A549 (cell line): ENCODE data around the gene GCNT2. TPM values are rescaled to one million over a fixed set of nuclear protein-coding genes. Genes with fewer than 3 reads are reported as not detected.

Source experiments
- ATAC-seq, 2 experiments: fragments of 200-7000 bp in 1 of 2; fragments of >200 bp in 1 of 2; cut with Nextera tagmentation in 1 of 2; cut with Tn5 transposase in 1 of 2; 3 replicates each; pipeline versions ENCODE4 v1.8.0 to v1.9.1; 2018 to 2020; ENCODE audit warnings: mild to moderate bottlenecking in 1 of 2, moderate library complexity in 1 of 2
- CTCF ChIA-PET: fragments of 300-600 bp; sonication (Branson Sonifier 250); formaldehyde crosslinking; extraction: SDS; loops from one replicate; lab custom pipeline; 2021; ENCODE audit warnings: antibody characterized with exemption, inconsistent platforms; lab: Yijun Ruan, JAX
- POLR2A ChIA-PET: fragments of 350-600 bp; formaldehyde crosslinking; extraction: SDS; loops from one replicate; lab custom pipeline; 2021; ENCODE audit warnings: antibody characterized with exemption, inconsistent platforms; lab: Yijun Ruan, JAX
- DNase-seq, 2 experiments: peaks; one replicate each; pipeline versions ENCODE4 v3.0.0 to v3.0.0-alpha.2; 2011 to 2016; ENCODE audit warnings: low read depth in 1 of 2, low spot score in 1 of 2
- FAIRE-seq: peaks from 2 replicates; lab custom pipeline; 2011; peaks lifted over from hg19 to GRCh38; lab: Jason Lieb, UNC
- H3K27ac ChIP-seq, 2 experiments: fragments of >200 bp; sonication (Bioruptor Twin); formaldehyde crosslinking; 3 replicates each; pipeline ENCODE4 v1.5.1; 2016 to 2017
- H3K4me1 ChIP-seq: fragments of >200 bp; sonication (Bioruptor Twin); formaldehyde crosslinking; 3 replicates; pipeline ENCODE4 v1.6.1; 2016
- H3K4me2 ChIP-seq: fragments of >200 bp; sonication (Bioruptor Twin); formaldehyde crosslinking; 3 replicates; pipeline ENCODE4 v1.6.1; 2016
- H3K4me3 ChIP-seq: fragments of >200 bp; sonication (Bioruptor Twin); formaldehyde crosslinking; 3 replicates; pipeline ENCODE4 v1.5.1; 2016
- H3K9me3 ChIP-seq: fragments of >200 bp; sonication (Bioruptor Twin); formaldehyde crosslinking; 3 replicates; pipeline ENCODE4 v1.6.1; 2016
- CBX8 ChIP-seq: fragments of 200-600 bp; sonication (generic); IDR thresholded peaks from 2 replicates; pipeline ENCODE4 v1.6.1; 2016
- CHD2 ChIP-seq: fragments of 150-350 bp; IDR thresholded peaks from 2 replicates; pipeline ENCODE4 v1.6.1; 2014; ENCODE audit warnings: low read length; ENCODE audit not compliant: partially characterized antibody
- EHF ChIP-seq: fragments of 250-450 bp; sonication (Bioruptor Pico); IDR thresholded peaks from 2 replicates; pipeline ENCODE4 v1.5.0; 2020; ENCODE audit warnings: mild to moderate bottlenecking
- EHMT2 ChIP-seq: fragments of 200-600 bp; sonication (generic); IDR thresholded peaks from 2 replicates; pipeline ENCODE4 v1.6.1; 2016; ENCODE audit warnings: antibody characterized with exemption, low read depth, mild to moderate bottlenecking, moderate library complexity
- EP300 ChIP-seq, 2 experiments: fragments of >200 bp; sonication (Bioruptor Twin); formaldehyde crosslinking; IDR thresholded peaks; 2 replicates in 1 of 2; 3 replicates in 1 of 2; pipeline ENCODE4 v1.6.1; 2016 to 2017
- FOSB ChIP-seq: fragments of 250-450 bp; sonication (Bioruptor Pico); IDR thresholded peaks from 2 replicates; pipeline ENCODE4 v1.5.0; 2020; ENCODE audit warnings: mild to moderate bottlenecking, moderate library complexity
- GATA3 ChIP-seq: IDR thresholded peaks from 2 replicates; pipeline ENCODE4 v1.6.1; 2012; ENCODE audit warnings: borderline replicate concordance
- HOXB13 ChIP-seq: fragments of 250-450 bp; sonication (Bioruptor Pico); IDR thresholded peaks from 2 replicates; pipeline ENCODE4 v1.5.0; 2020; ENCODE audit warnings: low read depth, mild to moderate bottlenecking, moderate library complexity
- JUN ChIP-seq, 2 experiments: fragments of >200 bp; sonication (Bioruptor Twin); formaldehyde crosslinking; IDR thresholded peaks; 2 replicates in 1 of 2; 3 replicates in 1 of 2; pipeline ENCODE4 v1.6.1; 2016 to 2017
- NFE2L2 ChIP-seq: fragments of 150-350 bp; conservative IDR thresholded peaks from 2 replicates; pipeline ENCODE4 v1.6.1; 2014; ENCODE audit warnings: low read length
- POLR2A ChIP-seq: IDR thresholded peaks from 2 replicates; pipeline ENCODE4 v1.6.1; 2012; ENCODE audit warnings: mild to moderate bottlenecking, low read length
- RAD21 ChIP-seq, 2 experiments: fragments of >200 bp in 1 of 2; sonication (Bioruptor Twin) in 1 of 2; formaldehyde crosslinking in 1 of 2; IDR thresholded peaks in 1 of 2; conservative IDR thresholded peaks in 1 of 2; 2 replicates in 1 of 2; 3 replicates in 1 of 2; pipeline ENCODE4 v1.6.1; 2012 to 2018; ENCODE audit warnings: inconsistent platforms in 1 of 2
- RARB ChIP-seq: fragments of 250-450 bp; sonication (Bioruptor Pico); IDR thresholded peaks from 2 replicates; pipeline ENCODE4 v1.8.0; 2021; ENCODE audit warnings: mild to moderate bottlenecking, moderate library complexity
- RCOR1 ChIP-seq: fragments of 150-350 bp; IDR thresholded peaks from 2 replicates; pipeline ENCODE4 v1.6.1; 2014; ENCODE audit warnings: antibody characterized with exemption, low read length, low read depth
- RNF2 ChIP-seq: fragments of 200-600 bp; sonication (generic); IDR thresholded peaks from 2 replicates; pipeline ENCODE4 v1.6.1; 2016; ENCODE audit warnings: low read depth, mild to moderate bottlenecking, antibody characterized with exemption, moderate library complexity, borderline replicate concordance
- SMC3 ChIP-seq: fragments of >200 bp; sonication (Bioruptor Twin); formaldehyde crosslinking; IDR thresholded peaks from 3 replicates; pipeline ENCODE4 v1.6.1; 2018; ENCODE audit warnings: inconsistent platforms
- ZSCAN20 ChIP-seq: fragments of 250-450 bp; sonication (Bioruptor Pico); IDR thresholded peaks from 2 replicates; pipeline ENCODE4 v1.8.0; 2022; ENCODE audit warnings: mild to moderate bottlenecking, moderate library complexity
- WGBS: methylation state at CpG from one replicate; pipeline ENCODE4 v1.1.6; 2017; ENCODE audit errors: missing lambda C conversion rate; 5-methylcytosine and 5-hydroxymethylcytosine counted together
- polyA plus RNA-seq, 4 experiments: library from polyadenylated mRNA; depleted of rRNA in 3 of 4; stranded (reverse); fragments of >200 nt; fragmentation: RNase III in 1 of 4; extraction: RNeasy Plus Mini Kit Qiagen cat#74134 plus additional on column Dnase treatment in 1 of 4; gene quantifications; 2 replicates in 3 of 4; 3 replicates in 1 of 4; pipeline ENCODE4 v1.2.3, GENCODE V29; 2011 to 2017
- TF ChIP-seq, protein P1 (sequence below): fragments of >200 bp; sonication (Bioruptor Twin); formaldehyde crosslinking; IDR thresholded peaks from 3 replicates; pipeline ENCODE4 v1.6.1; 2016
- TF ChIP-seq, protein P2 (sequence below): IDR thresholded peaks from 2 replicates; pipeline ENCODE4 v1.6.1; 2012
- TF ChIP-seq, protein P3 (sequence below): fragments of 450-650 bp; IDR thresholded peaks from 2 replicates; pipeline ENCODE4 v1.6.1; 2014; ENCODE audit warnings: antibody characterized with exemption
- TF ChIP-seq, protein P4 (sequence below): IDR thresholded peaks from 2 replicates; pipeline ENCODE4 v1.6.1; 2012; ENCODE audit warnings: low read depth, borderline replicate concordance
- TF ChIP-seq, protein P5 (sequence below): fragments of 250-450 bp; sonication (Bioruptor Pico); IDR thresholded peaks from 2 replicates; pipeline ENCODE4 v1.5.0; 2020; ENCODE audit warnings: low read depth, mild to moderate bottlenecking, moderate library complexity
- TF ChIP-seq, protein P6 (sequence below): IDR thresholded peaks from 2 replicates; pipeline ENCODE4 v1.6.1; 2012

The GCNT2 gene
- polyA plus RNA-seq, 2 of the 4 experiments (the other 2 are of a cell fraction), result 19.4 to 24.3 TPM

DNA sequence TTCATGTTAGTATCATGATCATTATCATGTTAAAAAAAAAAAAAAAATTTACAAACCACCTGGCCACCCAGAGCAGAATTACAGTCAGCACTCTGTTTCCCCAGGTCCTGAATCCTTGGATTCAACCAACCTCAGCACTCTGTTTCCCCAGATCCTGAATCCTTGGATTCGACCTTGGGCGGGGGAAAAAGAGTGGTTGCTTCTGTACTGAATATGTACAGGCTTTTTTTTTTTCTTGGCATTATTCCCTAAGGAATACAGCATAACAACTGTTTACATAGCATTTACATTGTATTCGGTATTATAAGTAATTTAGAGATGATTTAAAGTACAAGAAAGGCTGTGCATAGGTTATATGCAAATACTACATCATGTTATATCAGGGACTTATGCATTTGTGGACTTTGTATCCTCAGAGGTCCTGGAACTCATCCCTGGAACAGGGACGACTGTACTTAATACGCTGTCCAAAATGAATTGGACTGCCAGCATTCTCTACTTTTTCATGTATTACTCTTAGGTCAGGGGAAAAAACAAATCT is 31.2 kb downstream of the GCNT2 start:
- H3K27ac ChIP-seq, result no peak overlapping the region
- TF ChIP-seq GATA3 (no peak), EP300 (IDR thresholded peaks at IDR 0.05) (no peak), RCOR1 (no peak), HOXB13 (CRISPR knock-in tag) (no peak), RNF2 (no peak), EHF (CRISPR knock-in tag) (no peak), JUN (IDR thresholded peaks at IDR 0.05) (no peak)
- TF ChIP-seq, protein P1, sequence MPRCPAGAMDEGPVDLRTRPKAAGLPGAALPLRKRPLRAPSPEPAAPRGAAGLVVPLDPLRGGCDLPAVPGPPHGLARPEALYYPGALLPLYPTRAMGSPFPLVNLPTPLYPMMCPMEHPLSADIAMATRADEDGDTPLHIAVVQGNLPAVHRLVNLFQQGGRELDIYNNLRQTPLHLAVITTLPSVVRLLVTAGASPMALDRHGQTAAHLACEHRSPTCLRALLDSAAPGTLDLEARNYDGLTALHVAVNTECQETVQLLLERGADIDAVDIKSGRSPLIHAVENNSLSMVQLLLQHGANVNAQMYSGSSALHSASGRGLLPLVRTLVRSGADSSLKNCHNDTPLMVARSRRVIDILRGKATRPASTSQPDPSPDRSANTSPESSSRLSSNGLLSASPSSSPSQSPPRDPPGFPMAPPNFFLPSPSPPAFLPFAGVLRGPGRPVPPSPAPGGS, result no peak
- TF ChIP-seq, protein P2, sequence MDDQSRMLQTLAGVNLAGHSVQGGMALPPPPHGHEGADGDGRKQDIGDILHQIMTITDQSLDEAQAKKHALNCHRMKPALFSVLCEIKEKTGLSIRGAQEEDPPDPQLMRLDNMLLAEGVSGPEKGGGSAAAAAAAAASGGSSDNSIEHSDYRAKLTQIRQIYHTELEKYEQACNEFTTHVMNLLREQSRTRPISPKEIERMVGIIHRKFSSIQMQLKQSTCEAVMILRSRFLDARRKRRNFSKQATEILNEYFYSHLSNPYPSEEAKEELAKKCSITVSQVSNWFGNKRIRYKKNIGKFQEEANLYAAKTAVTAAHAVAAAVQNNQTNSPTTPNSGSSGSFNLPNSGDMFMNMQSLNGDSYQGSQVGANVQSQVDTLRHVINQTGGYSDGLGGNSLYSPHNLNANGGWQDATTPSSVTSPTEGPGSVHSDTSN, result no peak
- ATAC-seq, result no peak
- CTCF ChIA-PET, result no interaction called here
- 89% methylated on average over 5 of the region's 5 CpGs for whole genome bisulfite sequencing
- no peak overlapping the region for H3K4me3 ChIP-seq
- H3K4me1 ChIP-seq, result peaks cover 3% of the 10 kb centered on the region; the same call in 1 of the 3 replicates
- no peak for DNase-seq
- POLR2A ChIA-PET, result no interaction called here
- no peaks in the 10 kb centered on the region for H3K9me3 ChIP-seq
- H3K4me2 ChIP-seq, result no peak overlapping the region
- no peak for FAIRE-seq

DNA sequence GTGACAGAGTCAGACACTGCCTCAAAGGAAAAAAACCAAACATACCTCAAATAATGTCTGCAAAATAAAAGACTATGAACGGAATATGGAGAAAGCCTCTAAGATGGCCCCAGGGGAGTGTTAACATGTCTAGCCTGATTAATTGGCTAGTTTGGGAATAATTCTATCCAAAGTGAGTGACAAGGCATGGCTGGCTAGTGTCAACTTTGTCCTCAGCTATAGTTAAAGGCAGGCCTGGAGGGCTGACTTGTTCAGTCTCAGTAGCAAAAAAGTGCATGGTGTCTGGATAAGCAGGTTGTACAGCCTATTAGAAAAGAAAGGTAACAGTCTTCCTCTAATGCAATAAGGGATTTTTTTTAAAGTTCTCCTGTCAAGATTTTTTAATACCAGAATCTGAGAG is 32.7 kb downstream of the GCNT2 start:
- ATAC-seq, result no peak
- WGBS, result 100% methylated on average over 1 of the region's 1 CpG
- no peak for DNase-seq
- Histone ChIP-seq H3K4me1 (peaks cover 3% of the 10 kb centered on the region; the same call in 1 of the 3 replicates), H3K27ac (no peak overlapping the region), H3K4me3 (no peak overlapping the region), H3K4me2 (no peak overlapping the region), H3K9me3 (no peaks in the 10 kb centered on the region)
- TF ChIP-seq POLR2A (no peak), SMC3 (no peak), NFE2L2 (no peak), GATA3 (no peak), EHMT2 (no peak), CBX8 (no peak), CHD2 (no peak), FOSB (CRISPR knock-in tag) (no peak), RARB (CRISPR knock-in tag) (no peak), RAD21 (conservative IDR thresholded peaks at IDR 0.05 in 1 of 2, IDR thresholded peaks at IDR 0.05 in 1 of 2) (no peak), ZSCAN20 (CRISPR knock-in tag) (no peak), HOXB13 (CRISPR knock-in tag) (no peak)
- TF ChIP-seq, protein P3, sequence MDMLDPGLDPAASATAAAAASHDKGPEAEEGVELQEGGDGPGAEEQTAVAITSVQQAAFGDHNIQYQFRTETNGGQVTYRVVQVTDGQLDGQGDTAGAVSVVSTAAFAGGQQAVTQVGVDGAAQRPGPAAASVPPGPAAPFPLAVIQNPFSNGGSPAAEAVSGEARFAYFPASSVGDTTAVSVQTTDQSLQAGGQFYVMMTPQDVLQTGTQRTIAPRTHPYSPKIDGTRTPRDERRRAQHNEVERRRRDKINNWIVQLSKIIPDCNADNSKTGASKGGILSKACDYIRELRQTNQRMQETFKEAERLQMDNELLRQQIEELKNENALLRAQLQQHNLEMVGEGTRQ, result no peak
- TF ChIP-seq, protein P4, sequence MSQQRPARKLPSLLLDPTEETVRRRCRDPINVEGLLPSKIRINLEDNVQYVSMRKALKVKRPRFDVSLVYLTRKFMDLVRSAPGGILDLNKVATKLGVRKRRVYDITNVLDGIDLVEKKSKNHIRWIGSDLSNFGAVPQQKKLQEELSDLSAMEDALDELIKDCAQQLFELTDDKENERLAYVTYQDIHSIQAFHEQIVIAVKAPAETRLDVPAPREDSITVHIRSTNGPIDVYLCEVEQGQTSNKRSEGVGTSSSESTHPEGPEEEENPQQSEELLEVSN, result no peak
- TF ChIP-seq, protein P5, sequence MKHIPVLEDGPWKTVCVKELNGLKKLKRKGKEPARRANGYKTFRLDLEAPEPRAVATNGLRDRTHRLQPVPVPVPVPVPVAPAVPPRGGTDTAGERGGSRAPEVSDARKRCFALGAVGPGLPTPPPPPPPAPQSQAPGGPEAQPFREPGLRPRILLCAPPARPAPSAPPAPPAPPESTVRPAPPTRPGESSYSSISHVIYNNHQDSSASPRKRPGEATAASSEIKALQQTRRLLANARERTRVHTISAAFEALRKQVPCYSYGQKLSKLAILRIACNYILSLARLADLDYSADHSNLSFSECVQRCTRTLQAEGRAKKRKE (CRISPR knock-in tag), result no peak
- TF ChIP-seq, protein P2, result no peak
- TF ChIP-seq, protein P6, sequence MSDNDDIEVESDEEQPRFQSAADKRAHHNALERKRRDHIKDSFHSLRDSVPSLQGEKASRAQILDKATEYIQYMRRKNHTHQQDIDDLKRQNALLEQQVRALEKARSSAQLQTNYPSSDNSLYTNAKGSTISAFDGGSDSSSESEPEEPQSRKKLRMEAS, result no peak
- CTCF ChIA-PET, result interaction anchor here (0.6 kb wide), 1 partner anchor 176 kb away, joined by 4 read pairs; no protein-coding TSS in a partner anchor
- POLR2A ChIA-PET, result no interaction called here
- FAIRE-seq, result no peak
